Activated CD4-positive, alpha-beta T cell treated with anti-CD3 and anti-CD28 coated beads for 36 hours (primary cell): ENCODE results near the gene WT1. TPM values are rescaled to one million over a fixed set of nuclear protein-coding genes. Genes with fewer than 3 reads are reported as not detected.

Experiments used
- ATAC-seq: fragments of 200-7000 bp; cut with Tn5 transposase; one replicate; pipeline ENCODE4 v1.10.0; 2021; ENCODE audit warnings: mild to moderate bottlenecking, moderate library complexity
- CTCF ChIA-PET: fragments of 350-600 bp; sonication (Branson Sonifier 250); formaldehyde crosslinking; loops from one replicate; lab custom pipeline; 2021; ENCODE audit warnings: antibody characterized with exemption; lab: Charles Lee
- POLR2A ChIA-PET: fragments of 350-600 bp; sonication (Branson Sonifier 250); formaldehyde crosslinking; loops from one replicate; lab custom pipeline; 2021; ENCODE audit warnings: antibody characterized with exemption, inconsistent platforms; lab: Charles Lee
- DNase-seq: peaks from one replicate; pipeline ENCODE4 v3.0.0-alpha.2; 2020
- H3K27ac Mint-ChIP-seq: one replicate; pipeline ENCODE4 v1.8.0; 2021; ENCODE audit warnings: mixed read lengths
- H3K27me3 Mint-ChIP-seq: one replicate; pipeline ENCODE4 v1.8.0; 2021; ENCODE audit warnings: mixed read lengths
- H3K36me3 Mint-ChIP-seq: one replicate; pipeline ENCODE4 v1.8.0; 2021; ENCODE audit warnings: low read depth, mixed read lengths
- H3K4me1 Mint-ChIP-seq: one replicate; pipeline ENCODE4 v1.8.0; 2021; ENCODE audit warnings: mixed read lengths
- H3K4me3 Mint-ChIP-seq: one replicate; pipeline ENCODE4 v1.8.0; 2021; ENCODE audit warnings: mild to moderate bottlenecking, moderate library complexity, mixed read lengths
- H3K9me3 Mint-ChIP-seq: one replicate; pipeline ENCODE4 v1.8.0; 2021; ENCODE audit warnings: low read depth, mixed read lengths
- intact Hi-C, 2 experiments: fragments of 100-400 bp; cut with DNase I in 1 of 2; cut with micrococcal nuclease in 1 of 2; formaldehyde crosslinking; loops; one replicate each; pipeline versions ENCODE4 v1.14.2 to v1.15.1; 2022 to 2024; cut with DNase I, micrococcal nuclease
- total RNA-seq, 2 experiments: library from RNA; stranded (reverse); gene quantifications; one replicate each; pipeline ENCODE4 v1.2.3, GENCODE V29; 2021

Gene WT1
- total RNA-seq, 2 experiments from 2014 or later: not detected

DNA sequence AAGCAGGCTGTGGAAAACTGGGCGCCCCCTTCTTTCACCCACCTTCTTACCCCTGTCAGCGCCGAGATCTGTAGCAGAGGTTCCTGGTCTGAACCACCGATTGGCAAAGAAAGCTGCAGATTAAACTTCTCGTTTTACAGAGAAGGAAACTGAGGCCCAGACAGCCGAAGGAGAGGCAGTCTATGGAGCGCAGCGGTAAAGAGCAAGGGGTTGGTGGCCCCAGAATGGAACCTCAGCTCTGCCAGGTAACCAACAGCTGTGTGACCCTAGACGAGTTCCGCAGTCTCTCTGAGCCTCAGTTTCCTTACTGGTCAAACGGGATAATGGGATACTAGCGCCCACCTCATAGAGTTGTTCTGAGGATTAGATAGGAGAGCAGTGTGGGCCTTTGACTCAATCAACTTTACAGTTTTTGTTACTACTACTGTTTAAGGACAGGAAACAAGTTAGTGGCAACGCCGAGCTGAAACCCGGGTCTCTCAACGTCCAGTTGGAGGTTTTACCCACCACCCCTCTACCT, 3.1 kb upstream of the WT1 start:
- Mint-ChIP-seq H3K27ac (no peak overlapping the region), H3K27me3 (peaks cover 71% of the 10 kb centered on the region), H3K36me3 (no peaks in the 10 kb centered on the region), H3K4me1 (peaks cover 31% of the 10 kb centered on the region), H3K9me3 (no peaks in the 10 kb centered on the region), H3K4me3 (no peak overlapping the region)
- POLR2A ChIA-PET: interaction anchor here (1.6 kb wide), 1 partner anchor 24 kb away, joined by 4 read pairs; no protein-coding TSS in a partner anchor
- DNase-seq (no peak), ATAC-seq (no peak)
- intact Hi-C loops: loop anchor here (5.0 to 10.0 kb wide), 3 partner anchors 356 to 636 kb away; partner anchors contain the start of gene CCDC73 (in 2 of the 2)
- CTCF ChIA-PET: interaction anchor here (0.6 to 1.7 kb wide), 2 partner anchors 9 to 814 kb away, joined by 3 to 4 read pairs; no protein-coding TSS in a partner anchor

DNA sequence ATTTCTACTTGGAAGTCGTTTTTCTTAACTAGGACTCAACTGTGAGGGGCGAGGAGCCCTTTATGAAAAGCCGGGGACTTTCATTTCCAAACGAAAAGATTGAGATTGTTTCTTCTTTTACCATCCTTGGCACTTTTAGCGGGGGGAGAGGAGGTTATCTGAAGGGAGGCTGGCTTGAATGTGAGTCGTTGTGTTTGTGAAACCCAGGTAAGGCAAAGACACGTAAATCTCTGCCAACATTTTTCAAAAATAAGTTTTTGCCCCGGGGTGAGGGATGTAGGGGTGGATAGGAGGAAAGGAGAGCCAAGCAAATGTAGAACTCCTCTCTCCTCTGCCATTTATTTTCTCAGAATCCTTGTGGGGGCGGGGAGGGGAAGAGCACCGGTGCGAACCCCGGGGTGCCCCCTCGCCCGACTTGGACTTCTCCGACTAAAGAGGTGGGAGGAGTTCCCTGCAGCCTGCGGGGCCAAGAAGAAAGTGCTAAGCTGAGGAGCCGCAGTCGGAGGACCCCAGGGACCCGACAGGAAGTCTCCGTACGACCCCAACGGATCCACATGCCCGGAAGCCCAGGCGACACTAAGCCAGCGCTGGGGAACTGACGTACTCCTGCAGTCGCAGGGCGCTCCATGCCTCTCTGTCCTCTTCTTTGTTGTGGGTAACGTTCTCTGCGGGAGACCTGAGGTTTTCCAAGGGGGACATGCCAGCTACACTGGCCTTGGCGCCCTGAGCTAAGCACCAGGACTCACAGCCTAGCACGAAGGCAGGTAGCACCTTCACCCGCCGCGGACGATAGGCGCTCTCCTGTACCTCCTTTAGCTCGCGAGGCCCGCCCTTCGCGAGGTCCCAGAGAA, 2.4 kb upstream of the WT1 start:
- Mint-ChIP-seq H3K36me3 (no peaks in the 10 kb centered on the region), H3K4me3 (no peak overlapping the region), H3K27ac (no peak overlapping the region), H3K4me1 (peaks cover 37% of the 10 kb centered on the region), H3K27me3 (peaks cover 74% of the 10 kb centered on the region), H3K9me3 (no peaks in the 10 kb centered on the region)
- peak; percentile 11 for ATAC-seq
- ChIA-PET POLR2A (interaction anchor here (1.6 kb wide), 1 partner anchor 23 kb away, joined by 4 read pairs; no protein-coding TSS in a partner anchor), CTCF (interaction anchor here (1.7 kb wide), 1 partner anchor 8 kb away, joined by 4 read pairs; no protein-coding TSS in a partner anchor)
- DNase-seq: peak; percentile 17
- intact Hi-C loops: loop anchor here (5.0 to 10.0 kb wide), 3 partner anchors 357 to 635 kb away; partner anchors contain the start of gene CCDC73 (in 2 of the 2)

DNA sequence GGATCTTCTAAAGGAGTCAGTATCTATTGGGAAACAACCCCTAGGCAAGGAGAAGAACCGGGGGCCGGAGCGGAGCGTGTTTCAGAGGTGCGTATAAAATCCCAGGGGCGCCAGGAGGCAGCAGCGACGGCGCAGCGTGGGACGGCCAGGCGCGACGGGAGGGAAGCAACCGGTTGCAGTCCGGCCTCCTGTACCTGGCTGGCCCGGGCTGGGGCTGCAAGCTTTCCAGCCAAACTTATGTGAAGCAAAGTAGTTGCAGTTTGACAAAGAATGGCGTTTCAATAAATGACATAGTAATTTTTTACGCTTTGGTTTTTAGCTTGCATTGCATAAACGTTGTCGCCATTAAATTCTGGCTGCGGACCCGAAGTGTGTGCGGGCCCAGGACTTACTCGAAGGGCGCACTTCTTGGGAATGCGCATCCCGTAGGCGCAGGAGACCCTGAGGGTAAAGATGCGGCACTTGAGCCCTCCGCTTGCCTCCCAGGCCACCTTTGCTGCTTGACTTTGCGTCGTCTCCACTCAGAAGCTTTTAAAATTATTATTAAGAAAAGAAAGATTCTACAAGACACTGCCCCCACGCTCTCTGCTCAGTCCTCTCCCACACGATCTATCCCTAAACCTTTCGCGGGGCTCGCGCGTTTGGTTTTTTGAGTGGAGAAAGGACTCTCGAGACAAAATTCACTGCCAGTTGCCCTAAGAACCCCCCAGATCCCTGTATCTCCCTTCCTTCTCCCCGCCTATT, 1.6 kb upstream of the WT1 start:
- no peak overlapping the region for H3K27ac Mint-ChIP-seq
- H3K36me3 Mint-ChIP-seq: no peaks in the 10 kb centered on the region
- no peak overlapping the region for H3K4me3 Mint-ChIP-seq
- no peaks in the 10 kb centered on the region for H3K9me3 Mint-ChIP-seq
- ATAC-seq (no peak), DNase-seq (peak; percentile 17)
- POLR2A ChIA-PET: no interaction called here
- CTCF ChIA-PET: no interaction called here
- H3K27me3 Mint-ChIP-seq: peaks cover 77% of the 10 kb centered on the region
- intact Hi-C loops: loop anchor here (5.0 to 10.0 kb wide), 3 partner anchors 358 to 635 kb away; partner anchors contain the start of gene CCDC73 (in 2 of the 2)
- peaks cover 37% of the 10 kb centered on the region for H3K4me1 Mint-ChIP-seq

DNA sequence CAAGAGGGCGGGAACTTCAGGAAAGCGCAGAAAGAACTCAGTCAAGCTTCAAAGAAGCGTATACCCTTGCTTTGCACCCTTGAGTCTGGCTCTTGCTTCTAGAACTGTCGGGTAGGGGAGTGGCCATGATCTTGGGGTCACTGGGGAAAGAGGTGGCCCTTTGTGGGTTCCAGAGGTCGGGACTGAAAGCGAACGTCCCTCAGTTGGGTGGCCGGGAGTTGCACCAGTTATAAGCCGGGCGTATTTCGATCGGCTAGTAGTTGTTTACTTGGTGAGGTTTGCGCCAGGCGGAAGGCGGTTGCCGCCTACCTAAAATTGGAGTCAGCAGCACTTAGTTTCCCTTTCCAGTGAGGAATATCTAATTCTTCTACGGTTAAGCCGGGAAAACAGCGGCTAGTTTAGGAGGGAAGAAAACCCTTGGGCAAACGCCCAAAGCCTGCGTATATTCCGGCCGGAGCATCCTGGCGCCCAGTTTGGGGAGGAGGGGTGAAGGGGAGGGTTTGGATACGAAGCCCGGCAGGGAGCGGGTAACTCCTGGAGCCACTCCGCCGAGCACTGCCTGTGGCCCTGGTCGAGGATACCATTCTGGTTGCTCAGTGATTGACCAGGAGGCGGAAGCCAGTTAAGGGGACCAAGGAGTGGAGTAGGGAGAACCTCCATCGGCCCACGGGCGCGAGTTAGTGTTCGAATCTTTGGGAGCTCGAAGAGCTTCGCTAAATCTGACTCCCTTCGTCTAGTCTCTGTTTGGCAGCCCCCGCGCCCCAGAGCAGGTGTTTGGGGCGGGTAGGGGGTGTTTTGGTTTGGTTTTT, 807 bp upstream of the WT1 start:
- no peaks in the 10 kb centered on the region for H3K36me3 Mint-ChIP-seq
- CTCF ChIA-PET: no interaction called here
- intact Hi-C loops: loop anchor here (5.0 to 10.0 kb wide), 3 partner anchors 359 to 634 kb away; partner anchors contain the start of gene CCDC73 (in 2 of the 2)
- peaks cover 78% of the 10 kb centered on the region for H3K27me3 Mint-ChIP-seq
- H3K4me1 Mint-ChIP-seq: peaks cover 37% of the 10 kb centered on the region
- H3K9me3 Mint-ChIP-seq: no peaks in the 10 kb centered on the region
- POLR2A ChIA-PET: no interaction called here
- peak; percentile 19 for DNase-seq
- ATAC-seq: no peak
- no peak overlapping the region for H3K27ac Mint-ChIP-seq
- H3K4me3 Mint-ChIP-seq: peak overlapping the region; percentile 13

DNA sequence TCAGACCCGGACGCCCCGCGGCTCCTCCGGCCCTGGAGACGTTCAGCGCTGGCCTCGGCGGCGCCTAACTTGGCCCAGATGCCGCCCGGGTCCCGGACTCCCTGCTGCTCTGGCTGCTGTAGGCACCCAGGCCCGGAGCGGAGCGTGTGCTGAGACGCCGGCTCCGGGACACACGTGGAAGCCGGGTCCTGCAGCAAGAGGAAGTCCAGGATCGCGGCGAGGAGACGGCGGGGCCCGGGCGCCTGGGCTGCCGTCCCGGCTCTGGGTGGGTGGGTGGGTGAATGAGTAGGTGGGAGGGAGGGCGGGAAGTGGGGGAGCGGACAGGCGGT, 223 bp downstream of the WT1 start:
- Mint-ChIP-seq H3K27ac (no peak overlapping the region), H3K4me3 (no peak overlapping the region), H3K36me3 (no peaks in the 10 kb centered on the region), H3K9me3 (no peaks in the 10 kb centered on the region), H3K4me1 (peaks cover 37% of the 10 kb centered on the region), H3K27me3 (peaks cover 78% of the 10 kb centered on the region)
- ATAC-seq (no peak), DNase-seq (peak; percentile 18)
- intact Hi-C loops: loop anchor here (5.0 to 10.0 kb wide), 3 partner anchors 360 to 633 kb away; partner anchors contain the start of gene CCDC73 (in 2 of the 2)
- POLR2A ChIA-PET: no interaction called here
- CTCF ChIA-PET: interaction anchor here (1.3 kb wide), 1 partner anchor 14 kb away, joined by 3 read pairs; no protein-coding TSS in a partner anchor

DNA sequence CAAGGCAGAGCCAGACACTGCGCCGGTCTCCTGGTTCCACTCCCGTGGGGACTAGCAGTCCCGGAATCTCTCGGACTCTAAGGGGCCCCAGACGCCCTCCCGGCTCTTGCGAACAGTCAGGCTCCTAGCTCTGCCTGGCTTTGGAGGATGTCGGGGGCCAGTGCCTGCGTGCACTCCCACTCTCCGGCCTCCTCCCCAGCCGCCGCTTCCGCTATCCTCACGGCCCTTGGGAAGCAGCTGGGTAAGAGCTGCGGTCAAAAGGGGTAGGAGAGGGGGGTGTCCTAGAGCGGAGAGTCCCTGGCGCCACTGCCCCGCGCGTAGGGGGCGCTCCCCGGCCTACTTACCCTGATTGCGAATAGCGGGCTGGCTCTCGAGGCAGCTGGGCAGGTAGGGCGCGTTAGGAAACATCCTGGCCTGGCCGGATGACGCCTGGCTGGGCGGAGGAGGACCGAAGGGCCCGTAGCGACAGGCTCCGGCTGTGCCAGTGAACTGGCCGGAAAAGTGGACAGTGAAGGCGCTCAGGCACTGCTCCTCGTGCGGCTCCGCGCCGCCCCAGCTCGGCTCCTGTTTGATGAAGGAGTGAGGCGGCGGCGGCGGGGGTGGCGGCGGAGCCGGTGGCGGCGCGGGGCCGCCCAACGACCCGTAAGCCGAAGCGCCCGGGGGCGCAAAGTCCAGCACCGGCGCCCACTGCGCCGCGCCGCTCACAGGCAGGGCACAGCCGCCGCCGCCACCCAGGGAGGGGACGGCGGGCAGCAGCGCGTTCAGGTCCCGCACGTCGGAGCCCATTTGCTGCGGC, 785 bp downstream of the WT1 start:
- ChIA-PET POLR2A (no interaction called here), CTCF (interaction anchor here (0.5 to 1.3 kb wide), 2 partner anchors 14 to 84 kb away, joined by 3 to 4 read pairs; no protein-coding TSS in a partner anchor)
- Mint-ChIP-seq H3K36me3 (no peaks in the 10 kb centered on the region), H3K9me3 (no peaks in the 10 kb centered on the region), H3K4me1 (peaks cover 37% of the 10 kb centered on the region), H3K4me3 (no peak overlapping the region), H3K27me3 (peaks cover 76% of the 10 kb centered on the region), H3K27ac (no peak overlapping the region)
- intact Hi-C loops: loop anchor here (5.0 to 10.0 kb wide), 3 partner anchors 360 to 632 kb away; partner anchors contain the start of gene CCDC73 (in 2 of the 2)
- DNase-seq (peak; percentile 15), ATAC-seq (no peak)

DNA sequence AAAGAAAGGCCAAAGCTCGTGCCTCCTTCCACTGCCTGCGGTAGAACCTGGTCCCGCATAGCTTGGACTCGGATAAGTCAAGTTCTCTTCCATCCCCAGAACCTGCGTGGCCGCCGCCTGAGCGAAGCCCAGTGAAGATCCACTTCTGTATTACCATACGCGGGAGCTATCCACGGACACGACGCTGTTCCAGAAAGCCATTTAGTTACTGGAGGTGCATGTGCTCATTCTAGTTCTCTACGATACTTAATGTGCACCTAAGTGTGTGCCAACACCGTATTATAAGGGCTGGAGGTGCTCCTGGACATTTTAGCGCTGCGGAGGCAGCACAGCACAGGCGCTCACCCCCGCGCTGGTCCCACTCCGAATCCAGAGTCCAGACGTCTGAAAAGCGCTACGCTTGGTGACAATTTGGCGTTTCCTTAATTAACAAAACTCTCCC, 1.4 kb downstream of the WT1 start:
- CTCF ChIA-PET: interaction anchor here (1.3 kb wide), 1 partner anchor 13 kb away, joined by 3 read pairs; no protein-coding TSS in a partner anchor

DNA sequence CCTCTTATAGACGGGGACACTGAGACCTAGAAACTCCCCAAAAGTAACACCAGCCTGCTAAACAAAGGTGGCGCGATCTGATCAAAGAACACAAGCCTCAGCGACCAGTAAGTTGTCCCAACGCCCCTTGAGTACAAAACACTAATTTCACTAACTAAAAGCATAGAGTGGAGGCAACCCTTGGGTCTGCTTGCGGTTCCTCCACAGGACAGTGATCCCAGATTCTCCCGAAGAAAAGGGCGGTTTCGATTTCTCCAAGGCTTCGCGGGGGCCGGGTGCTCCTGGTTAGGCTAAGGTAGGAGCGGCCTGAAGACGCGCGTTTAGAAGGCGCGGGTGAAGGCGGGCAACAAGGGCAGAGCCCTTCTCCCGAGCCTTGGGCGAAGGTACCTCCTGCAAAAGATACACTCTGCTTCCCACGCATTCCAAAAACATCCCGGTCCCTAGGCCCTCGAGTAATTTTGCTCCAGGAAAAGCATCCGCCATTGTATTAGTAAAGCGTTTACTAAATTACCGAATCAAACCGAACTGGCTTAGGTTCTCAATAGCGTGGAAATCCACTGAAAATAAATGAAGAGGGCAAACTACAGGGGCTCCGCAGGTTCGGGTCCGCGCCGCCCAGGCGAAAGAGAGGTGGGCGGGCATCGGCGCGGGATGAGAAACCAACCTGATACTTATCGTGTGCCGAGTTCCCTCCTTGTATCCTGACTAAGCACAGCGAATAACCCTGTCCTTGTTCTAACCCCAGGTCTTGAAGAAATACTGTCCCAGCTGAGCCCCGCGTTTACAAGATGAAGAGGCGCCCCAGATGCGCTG, 2.0 kb downstream of the WT1 start:
- Mint-ChIP-seq H3K4me1 (peaks cover 35% of the 10 kb centered on the region), H3K4me3 (no peak overlapping the region), H3K27me3 (peaks cover 79% of the 10 kb centered on the region), H3K9me3 (no peaks in the 10 kb centered on the region), H3K36me3 (no peaks in the 10 kb centered on the region), H3K27ac (no peak overlapping the region)
- ATAC-seq: no peak
- CTCF ChIA-PET: no interaction called here
- POLR2A ChIA-PET: interaction anchor here (0.5 kb wide), 1 partner anchor 1839 kb away, joined by 3 read pairs; no protein-coding TSS in a partner anchor
- intact Hi-C loops: loop anchor here (10.0 kb wide), 1 partner anchor 361 kb away; the partner anchor contains the start of gene CCDC73 (in 2 of the 2)
- DNase-seq: no peak

More for the DNA sequence above, 1.4 kb downstream of the WT1 start:
- ATAC-seq (no peak), DNase-seq (no peak)
- intact Hi-C loops: loop anchor here (10.0 kb wide), 1 partner anchor 361 kb away; the partner anchor contains the start of gene CCDC73 (in 2 of the 2)
- Mint-ChIP-seq H3K27me3 (peaks cover 78% of the 10 kb centered on the region), H3K27ac (no peak overlapping the region), H3K4me1 (peaks cover 35% of the 10 kb centered on the region), H3K36me3 (no peaks in the 10 kb centered on the region), H3K4me3 (no peak overlapping the region), H3K9me3 (no peaks in the 10 kb centered on the region)
- POLR2A ChIA-PET: interaction anchor here (0.5 kb wide), 1 partner anchor 1840 kb away, joined by 3 read pairs; no protein-coding TSS in a partner anchor

DNA sequence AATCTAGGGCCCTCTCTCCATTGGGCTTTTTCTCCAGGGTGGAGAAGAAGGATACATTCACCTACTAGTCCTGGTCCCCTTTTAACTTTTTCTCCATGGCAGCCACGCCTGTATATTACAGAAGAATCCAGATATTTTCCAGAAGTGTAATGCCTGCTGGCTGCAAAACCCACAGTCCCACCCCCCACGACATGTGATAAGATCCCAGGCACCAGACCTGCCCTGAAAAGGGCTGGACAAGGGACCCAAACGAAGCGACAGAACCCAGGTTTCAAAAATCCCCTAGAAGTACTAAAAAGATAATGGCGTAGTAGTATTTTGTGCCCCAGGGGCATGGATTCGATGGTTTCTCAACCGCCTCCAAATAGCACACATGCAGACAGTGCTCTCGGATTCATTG, 2.8 kb downstream of the WT1 start:
- CTCF ChIA-PET: interaction anchor here (0.7 kb wide), 1 partner anchor 84 kb away, joined by 4 read pairs; no protein-coding TSS in a partner anchor

More for the DNA sequence above, 2.8 kb downstream of the WT1 start:
- H3K4me3 Mint-ChIP-seq: no peak overlapping the region
- H3K36me3 Mint-ChIP-seq: no peaks in the 10 kb centered on the region
- intact Hi-C loops: loop anchor here (10.0 kb wide), 1 partner anchor 362 kb away; the partner anchor contains the start of gene CCDC73 (in 2 of the 2)
- DNase-seq (no peak), ATAC-seq (no peak)
- POLR2A ChIA-PET: no interaction called here
- no peaks in the 10 kb centered on the region for H3K9me3 Mint-ChIP-seq
- peaks cover 32% of the 10 kb centered on the region for H3K4me1 Mint-ChIP-seq
- H3K27me3 Mint-ChIP-seq: peaks cover 79% of the 10 kb centered on the region
- no peak overlapping the region for H3K27ac Mint-ChIP-seq
